CD4-positive, alpha-beta T cell (primary cell): ENCODE results near the gene KCNG3. TPM values are rescaled to one million over a fixed set of nuclear protein-coding genes. Genes with fewer than 3 reads are reported as not detected.

Experiments used
- ATAC-seq: fragments of 200-7000 bp; cut with Tn5 transposase; one replicate; pipeline ENCODE4 v1.10.0; 2022; ENCODE audit warnings: mild to moderate bottlenecking; ENCODE audit not compliant: poor library complexity
- CTCF ChIA-PET: fragments of 350-600 bp; sonication (Branson Sonifier 250); formaldehyde crosslinking; loops from one replicate; lab custom pipeline; 2021; ENCODE audit warnings: antibody characterized with exemption, inconsistent platforms; lab: Charles Lee
- POLR2A ChIA-PET: fragments of 350-600 bp; sonication (Branson Sonifier 250); formaldehyde crosslinking; loops from one replicate; lab custom pipeline; 2021; ENCODE audit warnings: antibody characterized with exemption, inconsistent platforms; lab: Charles Lee
- DNase-seq, 14 experiments: peaks; one replicate each; pipeline ENCODE4 v3.0.0-alpha.2; 2013 to 2020; ENCODE audit warnings: mixed read lengths in 2 of 14
- H3K27ac ChIP-seq, 2 donors: one replicate each; pipeline versions ENCODE4 v1.5.1 to v1.7.0; 2013; ENCODE audit warnings: low read length in 2 of 2, low read depth in 1 of 2, mild to moderate bottlenecking in 1 of 2
- H3K27me3 ChIP-seq, 2 experiments: 1 replicate in 1 of 2; 2 replicates in 1 of 2; pipeline versions ENCODE4 v1.6.1 to v1.7.0; 2013; ENCODE audit warnings: low read length in 2 of 2, control low read depth in 1 of 2, mild to moderate bottlenecking in 1 of 2, moderate library complexity in 1 of 2; ENCODE audit not compliant: insufficient read depth in 2 of 2, control insufficient read depth in 1 of 2
- H3K36me3 ChIP-seq: one replicate; pipeline ENCODE4 v1.6.1; 2013; ENCODE audit warnings: low read length, control low read depth; ENCODE audit not compliant: insufficient read depth
- H3K4me1 ChIP-seq: one replicate; pipeline ENCODE4 v1.6.1; 2013; ENCODE audit warnings: low read length, control low read depth; ENCODE audit not compliant: insufficient read depth
- H3K4me3 ChIP-seq: one replicate; pipeline ENCODE4 v1.5.1; 2013; ENCODE audit warnings: mild to moderate bottlenecking, low read length, moderate library complexity
- H3K9me3 ChIP-seq, 2 experiments: 1 replicate in 1 of 2; 2 replicates in 1 of 2; pipeline versions ENCODE4 v1.6.1 to v1.7.0; 2013; ENCODE audit warnings: low read length in 2 of 2, mild to moderate bottlenecking in 2 of 2, control low read depth in 1 of 2, moderate library complexity in 1 of 2; ENCODE audit not compliant: control insufficient read depth in 1 of 2, insufficient read depth in 1 of 2
- H3K27ac Mint-ChIP-seq: one replicate; pipeline ENCODE4 v1.8.0; 2020; ENCODE audit warnings: mixed read lengths
- H3K27me3 Mint-ChIP-seq: one replicate; pipeline ENCODE4 v1.8.0; 2021; ENCODE audit warnings: mixed read lengths
- H3K36me3 Mint-ChIP-seq: one replicate; pipeline ENCODE4 v1.8.0; 2021; ENCODE audit warnings: low read depth, mixed read lengths
- H3K4me1 Mint-ChIP-seq: one replicate; pipeline ENCODE4 v1.8.0; 2021; ENCODE audit warnings: low read depth, mixed read lengths
- H3K4me3 Mint-ChIP-seq: one replicate; pipeline ENCODE4 v1.8.0; 2020; ENCODE audit warnings: mild to moderate bottlenecking, mixed read lengths
- H3K9me3 Mint-ChIP-seq: one replicate; pipeline ENCODE4 v1.8.0; 2020; ENCODE audit warnings: mixed read lengths
- CTCF ChIP-seq: fragments of 200-600 bp; IDR thresholded peaks from one replicate; pipeline ENCODE4 v1.8.0; 2022; ENCODE audit warnings: antibody characterized with exemption, mild to moderate bottlenecking
- intact Hi-C, 2 experiments: fragments of 100-400 bp; cut with DNase I in 1 of 2; cut with micrococcal nuclease in 1 of 2; formaldehyde crosslinking; loops; one replicate each; pipeline versions ENCODE4 v1.15.1 to v1.9.0; 2023 to 2025; cut with DNase I, micrococcal nuclease
- total RNA-seq, 174 experiments: library from RNA in 2 of 174; stranded (reverse) in 2 of 174; gene quantifications; one replicate each; pipeline ENCODE4 v1.2.3 and lab custom pipeline; 2021 to 2026

KCNG3 gene
- total RNA-seq, 2 experiments from 2014 or later, result 0.25 to 0.49 TPM

GRCh38 chr2:42452545-42452944 lies 41.2 kb downstream of the KCNG3 start:
- Histone ChIP-seq H3K27ac (no peak overlapping the region), H3K4me3 (no peak overlapping the region), H3K27me3 (no peaks in the 10 kb centered on the region), H3K36me3 (no peaks in the 10 kb centered on the region), H3K9me3 (no peaks in the 10 kb centered on the region), H3K4me1 (no peaks in the 10 kb centered on the region)
- no peaks in the 10 kb centered on the region for H3K36me3 Mint-ChIP-seq
- intact Hi-C loops, result no loop called here
- no peak for TF ChIP-seq CTCF
- ATAC-seq (no peak), DNase-seq (no peak)
- no peak overlapping the region for H3K27ac Mint-ChIP-seq
- H3K27me3 Mint-ChIP-seq, result peaks cover 4% of the 10 kb centered on the region
- H3K9me3 Mint-ChIP-seq, result no peaks in the 10 kb centered on the region
- ChIA-PET CTCF (no interaction called here), POLR2A (no interaction called here)
- no peaks in the 10 kb centered on the region for H3K4me1 Mint-ChIP-seq
- H3K4me3 Mint-ChIP-seq, result no peak overlapping the region

- Mint-ChIP-seq H3K9me3 (no peaks in the 10 kb centered on the region), H3K4me1 (no peaks in the 10 kb centered on the region), H3K4me3 (no peak overlapping the region), H3K27me3 (peaks cover 4% of the 10 kb centered on the region), H3K36me3 (no peaks in the 10 kb centered on the region), H3K27ac (no peak overlapping the region)
- Histone ChIP-seq H3K27ac (no peak overlapping the region), H3K4me1 (no peaks in the 10 kb centered on the region), H3K9me3 (no peaks in the 10 kb centered on the region), H3K27me3 (no peaks in the 10 kb centered on the region), H3K4me3 (no peak overlapping the region), H3K36me3 (no peaks in the 10 kb centered on the region)
- ChIA-PET POLR2A (no interaction called here), CTCF (no interaction called here)
- DNase-seq, result no peak
- intact Hi-C loops, result no loop called here
- no peak for ATAC-seq
- TF ChIP-seq CTCF, result no peak
Measured at GRCh38 chr2:42450136-42450535, 43.6 kb downstream of the KCNG3 start.

GRCh38 chr2:42449163-42450087 lies 44.4 kb downstream of the KCNG3 start:
- TF ChIP-seq CTCF, result no peak
- H3K9me3 ChIP-seq, result no peaks in the 10 kb centered on the region
- H3K36me3 ChIP-seq, result no peaks in the 10 kb centered on the region
- no peaks in the 10 kb centered on the region for H3K4me1 ChIP-seq
- DNase-seq (no peak), ATAC-seq (no peak)
- ChIA-PET CTCF (interaction anchor here (0.6 kb wide), 1 partner anchor 10 kb away, joined by 4 read pairs; no protein-coding TSS in a partner anchor), POLR2A (no interaction called here)
- Mint-ChIP-seq H3K9me3 (no peaks in the 10 kb centered on the region), H3K27ac (no peak overlapping the region), H3K4me3 (no peak overlapping the region), H3K27me3 (peaks cover 4% of the 10 kb centered on the region), H3K36me3 (no peaks in the 10 kb centered on the region), H3K4me1 (no peaks in the 10 kb centered on the region)
- H3K4me3 ChIP-seq, result no peak overlapping the region
- no peaks in the 10 kb centered on the region for H3K27me3 ChIP-seq
- intact Hi-C loops, result no loop called here
- H3K27ac ChIP-seq, result no peak overlapping the region
